ENCODE measurements around the gene C9orf50. TPM values are rescaled to one million over a fixed set of nuclear protein-coding genes. Genes with fewer than 3 reads are reported as not detected.

C9orf50 gene
- total RNA-seq, 1 donor from 2014 or later, result not detected

DNA sequence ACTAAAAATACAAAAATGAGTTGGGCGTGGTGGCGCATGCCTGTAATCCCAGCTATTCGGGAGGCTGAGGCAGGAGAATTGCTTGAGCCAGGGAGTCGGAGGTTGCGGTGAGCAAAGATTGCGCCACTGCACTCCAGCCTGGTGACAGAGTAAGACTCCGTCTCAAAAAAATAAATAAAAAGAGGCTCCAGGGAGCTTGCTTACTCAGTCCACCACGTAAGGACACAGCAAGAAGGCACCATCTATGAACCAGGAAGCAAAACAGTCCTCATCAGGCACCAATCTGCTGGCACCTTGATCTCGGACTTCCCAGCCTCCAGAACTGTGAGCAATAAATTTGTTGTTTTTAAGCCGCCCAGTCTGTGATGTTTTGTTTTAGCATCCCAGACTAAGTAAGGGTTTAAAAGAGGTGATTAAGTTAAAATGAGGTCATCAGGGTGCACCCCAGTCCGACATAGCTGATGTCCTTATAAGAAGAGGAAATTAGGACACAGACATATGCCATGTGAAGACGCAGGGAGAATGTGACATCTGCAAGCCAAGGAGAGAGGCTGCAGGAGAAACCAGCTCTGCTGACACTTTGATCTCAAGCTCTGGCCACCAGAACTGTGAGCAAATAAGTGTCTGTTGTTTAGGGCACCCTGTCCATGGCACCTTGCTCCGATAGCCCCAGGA is 45.9 kb downstream of the C9orf50 start:
- H3K4me3 Mint-ChIP-seq (ENCODE audit: unreplicated experiment), result no peak overlapping the region
- H3K4me1 Mint-ChIP-seq (ENCODE audit: unreplicated experiment), result peaks cover 20% of the 10 kb centered on the region
- H3K27ac Mint-ChIP-seq (ENCODE audit: unreplicated experiment), result no peak overlapping the region

GRCh38 chr9:129573977-129574376 is 46.9 kb downstream of the C9orf50 start:
- H3K27ac Mint-ChIP-seq (ENCODE audit: unreplicated experiment), result no peak overlapping the region
- no peak for DNase-seq (ENCODE audit: extremely low spot score, unreplicated experiment)
- H3K36me3 Mint-ChIP-seq (ENCODE audit: unreplicated experiment), result no peaks in the 10 kb centered on the region
- TF ChIP-seq, protein P1, sequence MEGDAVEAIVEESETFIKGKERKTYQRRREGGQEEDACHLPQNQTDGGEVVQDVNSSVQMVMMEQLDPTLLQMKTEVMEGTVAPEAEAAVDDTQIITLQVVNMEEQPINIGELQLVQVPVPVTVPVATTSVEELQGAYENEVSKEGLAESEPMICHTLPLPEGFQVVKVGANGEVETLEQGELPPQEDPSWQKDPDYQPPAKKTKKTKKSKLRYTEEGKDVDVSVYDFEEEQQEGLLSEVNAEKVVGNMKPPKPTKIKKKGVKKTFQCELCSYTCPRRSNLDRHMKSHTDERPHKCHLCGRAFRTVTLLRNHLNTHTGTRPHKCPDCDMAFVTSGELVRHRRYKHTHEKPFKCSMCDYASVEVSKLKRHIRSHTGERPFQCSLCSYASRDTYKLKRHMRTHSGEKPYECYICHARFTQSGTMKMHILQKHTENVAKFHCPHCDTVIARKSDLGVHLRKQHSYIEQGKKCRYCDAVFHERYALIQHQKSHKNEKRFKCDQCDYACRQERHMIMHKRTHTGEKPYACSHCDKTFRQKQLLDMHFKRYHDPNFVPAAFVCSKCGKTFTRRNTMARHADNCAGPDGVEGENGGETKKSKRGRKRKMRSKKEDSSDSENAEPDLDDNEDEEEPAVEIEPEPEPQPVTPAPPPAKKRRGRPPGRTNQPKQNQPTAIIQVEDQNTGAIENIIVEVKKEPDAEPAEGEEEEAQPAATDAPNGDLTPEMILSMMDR (IDR thresholded peaks at IDR 0.05), result no peak
- no peak overlapping the region for H3K4me3 Mint-ChIP-seq (ENCODE audit: unreplicated experiment)
- peaks cover 28% of the 10 kb centered on the region for H3K4me1 Mint-ChIP-seq (ENCODE audit: unreplicated experiment)
- H3K27me3 Mint-ChIP-seq (ENCODE audit: unreplicated experiment), result no peaks in the 10 kb centered on the region
- H3K9me3 Mint-ChIP-seq (ENCODE audit: unreplicated experiment), result peaks cover 6% of the 10 kb centered on the region

More for the DNA sequence above, 45.9 kb downstream of the C9orf50 start:
- TF ChIP-seq, protein P1 (IDR thresholded peaks at IDR 0.05), result no peak
- no peaks in the 10 kb centered on the region for H3K27me3 Mint-ChIP-seq (ENCODE audit: unreplicated experiment)
- no peaks in the 10 kb centered on the region for H3K36me3 Mint-ChIP-seq (ENCODE audit: unreplicated experiment)
- DNase-seq (ENCODE audit: extremely low spot score, unreplicated experiment), result no peak
- peaks cover 6% of the 10 kb centered on the region for H3K9me3 Mint-ChIP-seq (ENCODE audit: unreplicated experiment)

GRCh38 chr9:129572517-129572916 is 48.4 kb downstream of the C9orf50 start:
- no peaks in the 10 kb centered on the region for H3K27me3 Mint-ChIP-seq (ENCODE audit: unreplicated experiment)
- TF ChIP-seq, protein P1 (IDR thresholded peaks at IDR 0.05), result no peak
- no peak for DNase-seq (ENCODE audit: extremely low spot score, unreplicated experiment)
- H3K9me3 Mint-ChIP-seq (ENCODE audit: unreplicated experiment), result peaks cover 6% of the 10 kb centered on the region
- H3K27ac Mint-ChIP-seq (ENCODE audit: unreplicated experiment), result peak overlapping the region; percentile 3
- H3K36me3 Mint-ChIP-seq (ENCODE audit: unreplicated experiment), result no peaks in the 10 kb centered on the region
- no peak overlapping the region for H3K4me3 Mint-ChIP-seq (ENCODE audit: unreplicated experiment)
- peaks cover 38% of the 10 kb centered on the region for H3K4me1 Mint-ChIP-seq (ENCODE audit: unreplicated experiment)

DNA sequence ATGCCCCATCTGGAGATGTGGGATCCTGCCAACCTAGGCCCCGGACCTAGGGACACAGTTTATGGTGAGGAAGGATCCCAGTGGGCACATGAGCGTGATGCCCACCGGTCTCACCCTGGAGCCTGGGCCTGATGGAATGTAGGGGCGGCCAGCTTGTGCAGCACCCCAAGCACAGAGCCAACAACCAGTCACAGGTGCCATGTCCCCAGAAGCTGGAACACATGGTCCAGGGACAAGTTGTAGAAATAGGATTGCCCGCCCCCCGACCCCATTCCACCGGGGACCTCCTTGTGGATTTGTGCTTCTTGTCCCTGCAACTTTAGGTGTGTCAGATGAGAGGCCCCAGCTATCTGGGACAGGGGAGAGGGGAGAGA is 48.9 kb downstream of the C9orf50 start:
- Mint-ChIP-seq H3K4me3 (ENCODE audit: unreplicated experiment) (no peak overlapping the region), H3K27me3 (ENCODE audit: unreplicated experiment) (no peaks in the 10 kb centered on the region), H3K9me3 (ENCODE audit: unreplicated experiment) (peaks cover 6% of the 10 kb centered on the region), H3K36me3 (ENCODE audit: unreplicated experiment) (no peaks in the 10 kb centered on the region), H3K27ac (ENCODE audit: unreplicated experiment) (peak overlapping the region; percentile 50), H3K4me1 (ENCODE audit: unreplicated experiment) (peaks cover 40% of the 10 kb centered on the region)
- TF ChIP-seq, protein P1 (IDR thresholded peaks at IDR 0.05), result no peak
- DNase-seq (ENCODE audit: extremely low spot score, unreplicated experiment), result no peak

DNA sequence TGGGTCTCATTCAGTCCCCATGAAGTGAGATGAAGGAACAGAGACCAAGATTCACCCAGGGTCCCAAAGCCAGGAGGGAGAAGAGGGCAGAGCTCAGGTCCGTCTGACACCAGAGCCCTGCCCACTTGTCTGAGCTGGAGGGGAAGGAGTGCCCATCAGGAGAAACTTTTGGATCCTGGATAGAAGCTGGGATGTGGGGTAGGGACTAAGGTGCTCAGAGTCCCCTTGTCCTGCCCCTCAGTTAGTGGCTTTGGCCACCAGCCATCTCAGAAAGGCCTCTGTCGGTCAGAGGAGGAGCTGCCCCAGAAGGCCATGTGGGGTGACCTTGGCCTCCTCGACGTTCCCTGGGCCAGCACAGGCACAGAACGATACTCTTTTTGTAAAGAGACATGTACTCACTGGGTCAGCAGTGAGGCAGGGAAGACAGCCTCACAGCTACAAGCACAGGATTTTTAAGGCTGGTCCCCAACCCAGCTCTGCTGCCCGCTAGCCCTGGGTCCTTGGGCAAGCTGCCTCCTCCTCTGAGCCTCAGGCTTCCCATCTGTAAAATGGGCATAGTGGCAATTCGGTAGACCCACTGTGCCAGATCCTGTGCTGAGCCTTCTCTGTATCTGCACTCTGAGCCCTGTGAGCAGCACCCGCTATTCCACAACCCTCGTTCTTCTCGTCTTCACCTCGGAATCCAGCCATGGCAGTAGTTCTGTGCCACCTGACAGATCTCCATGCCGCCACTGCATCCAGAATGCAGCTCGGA is 49.4 kb downstream of the C9orf50 start:
- Mint-ChIP-seq H3K4me1 (ENCODE audit: unreplicated experiment) (peaks cover 39% of the 10 kb centered on the region), H3K9me3 (ENCODE audit: unreplicated experiment) (peaks cover 6% of the 10 kb centered on the region)
- DNase-seq (ENCODE audit: extremely low spot score, unreplicated experiment), result no peak

More for the DNA sequence above, 49.4 kb downstream of the C9orf50 start:
- Mint-ChIP-seq H3K36me3 (ENCODE audit: unreplicated experiment) (no peaks in the 10 kb centered on the region), H3K27ac (ENCODE audit: unreplicated experiment) (peak overlapping the region; percentile 97), H3K27me3 (ENCODE audit: unreplicated experiment) (no peaks in the 10 kb centered on the region), H3K4me3 (ENCODE audit: unreplicated experiment) (no peak overlapping the region)
- TF ChIP-seq, protein P1 (IDR thresholded peaks at IDR 0.05), result no peak
